HG03103 (cell line): ENCODE results near the gene CLCN5.
"Not testable (repeated sequence)": the region's sequence is repeated elsewhere in the genome, so short reads cannot be mapped to it uniquely, and the experiment has no call there.

Source experiments
- ATAC-seq: cut with Tn5 transposase; IDR thresholded peaks from one replicate; pipeline ENCODE4 v1.9.1; 2021; ENCODE audit warnings: low read depth; ENCODE audit not compliant: unreplicated experiment

Gene CLCN5

GRCh38 chrX:49995107-49995731 is 72.8 kb downstream of the CLCN5 start:
- ATAC-seq: no peak

DNA sequence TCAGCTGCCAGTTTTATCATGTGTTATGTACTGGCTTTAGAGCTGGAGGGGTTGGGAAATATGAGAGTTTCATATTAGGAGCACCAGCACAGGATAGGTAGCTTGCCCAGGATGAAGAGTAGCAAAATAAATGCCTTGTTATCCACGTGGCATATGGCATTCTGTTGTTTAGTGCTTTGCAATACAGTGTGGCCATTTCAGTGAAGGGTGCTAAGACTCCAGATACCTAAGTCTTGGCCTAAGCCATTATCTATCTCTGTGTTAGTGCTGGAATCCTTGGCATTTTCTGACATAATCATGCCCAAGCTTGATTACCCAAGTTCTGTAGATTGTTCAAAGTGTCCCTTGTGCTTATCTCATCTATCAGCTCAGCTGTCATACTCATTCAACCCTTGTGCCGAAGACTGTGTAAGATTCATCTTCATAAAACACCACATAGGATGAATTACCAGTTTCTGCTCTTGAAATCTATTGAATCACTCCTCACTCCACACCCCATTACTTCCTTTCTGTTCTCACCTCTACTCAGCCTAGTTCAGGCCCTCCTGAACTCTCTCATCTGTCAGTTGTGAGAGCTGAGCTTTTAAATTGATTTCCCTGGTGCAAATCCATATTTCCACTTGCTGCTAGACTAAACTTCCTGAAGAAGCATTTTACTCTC is 73.5 kb downstream of the CLCN5 start:
- ATAC-seq: no peak

GRCh38 chrX:49996474-49996873 is 74.1 kb downstream of the CLCN5 start:
- no peak for ATAC-seq

- no peak for ATAC-seq
These were observed 76.7 kb downstream of the CLCN5 start for GRCh38 chrX:49999087-49999486.

GRCh38 chrX:50000937-50001542 is 78.6 kb downstream of the CLCN5 start:
- ATAC-seq: no peak

- ATAC-seq: no peak
These were observed 79.8 kb downstream of the CLCN5 start for GRCh38 chrX:50002067-50002714.

- no peak for ATAC-seq
These were observed 81.1 kb downstream of the CLCN5 start for GRCh38 chrX:50003467-50003866.

DNA sequence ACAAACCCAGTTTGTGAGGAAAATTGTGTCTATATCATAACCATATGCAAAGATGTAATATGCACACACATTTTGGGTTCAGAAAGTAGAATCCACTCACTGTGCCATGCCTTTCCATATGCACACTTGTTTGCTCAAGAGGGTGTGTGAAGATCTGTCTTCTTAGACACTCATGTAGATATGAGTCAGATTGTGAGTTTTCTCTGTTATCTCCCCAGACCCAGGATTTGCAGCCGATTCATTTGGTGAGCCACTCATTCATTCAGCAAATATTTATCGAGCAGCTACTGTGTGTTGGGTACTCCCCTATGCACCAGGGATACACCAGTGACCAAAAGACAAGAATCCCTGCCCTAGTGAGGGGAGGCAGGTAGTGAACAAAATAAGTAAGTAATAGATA is 81.5 kb downstream of the CLCN5 start:
- no peak for ATAC-seq

DNA sequence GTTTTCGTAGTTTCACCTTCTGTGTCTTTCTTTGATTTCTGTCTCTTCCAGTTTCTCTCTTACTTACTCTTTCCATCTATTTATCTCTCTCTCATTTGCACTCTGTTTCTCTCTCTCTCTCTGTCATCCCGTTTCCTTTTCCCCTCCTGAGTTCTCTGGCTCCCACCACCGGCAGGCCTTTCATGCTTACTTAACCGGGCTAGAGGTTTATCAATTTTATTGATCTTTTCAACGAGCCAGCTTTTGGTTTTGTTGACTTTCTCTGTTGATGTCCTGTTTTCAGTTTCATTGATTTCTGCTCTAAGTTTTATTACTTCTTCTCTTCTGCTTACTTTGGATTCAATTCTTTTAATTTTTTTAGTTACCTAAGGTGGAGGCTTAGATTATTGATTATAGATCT is 103.2 kb downstream of the CLCN5 start:
- not testable (repeated sequence) for ATAC-seq

DNA sequence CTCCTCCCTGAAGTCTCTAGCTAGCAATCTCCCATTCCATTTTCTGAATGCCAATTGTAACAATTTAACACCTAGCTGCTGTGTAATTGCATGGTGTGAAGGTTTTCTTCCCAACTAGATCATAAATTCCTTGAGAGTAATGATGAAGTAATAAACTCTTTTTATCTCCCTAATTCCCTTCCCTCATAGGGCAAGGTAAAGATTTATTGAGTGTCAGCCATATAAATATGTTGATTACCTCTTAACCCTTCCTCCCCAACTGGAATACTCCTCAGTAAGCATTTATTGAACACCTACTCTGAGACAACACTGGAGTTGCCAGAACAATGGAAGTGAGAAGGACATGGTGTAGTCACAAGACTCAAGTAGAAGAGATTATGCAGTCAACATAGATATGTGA is 112.7 kb downstream of the CLCN5 start:
- ATAC-seq: no peak

DNA sequence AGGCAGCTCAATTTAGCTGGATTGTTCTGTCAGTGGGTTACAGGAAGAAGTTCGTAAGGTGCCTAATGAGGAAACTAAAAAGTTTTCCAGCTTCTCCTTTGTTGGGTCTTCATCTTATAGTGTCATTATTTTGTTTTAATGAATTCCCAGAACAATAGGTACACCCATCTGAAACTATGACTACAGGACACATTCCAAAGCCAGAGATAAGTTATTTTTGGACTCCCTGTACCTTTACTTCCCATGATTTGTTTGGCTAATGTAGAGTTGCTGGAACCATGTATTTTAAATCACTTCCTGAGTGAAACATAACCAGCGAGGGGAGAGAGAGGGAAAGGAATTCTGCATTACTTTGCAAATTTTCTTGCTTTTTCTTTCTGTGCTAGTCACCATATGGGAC is 114.0 kb downstream of the CLCN5 start:
- no peak for ATAC-seq

- no peak for ATAC-seq
These were observed 123.4 kb downstream of the CLCN5 start for GRCh38 chrX:50045823-50046222.

DNA sequence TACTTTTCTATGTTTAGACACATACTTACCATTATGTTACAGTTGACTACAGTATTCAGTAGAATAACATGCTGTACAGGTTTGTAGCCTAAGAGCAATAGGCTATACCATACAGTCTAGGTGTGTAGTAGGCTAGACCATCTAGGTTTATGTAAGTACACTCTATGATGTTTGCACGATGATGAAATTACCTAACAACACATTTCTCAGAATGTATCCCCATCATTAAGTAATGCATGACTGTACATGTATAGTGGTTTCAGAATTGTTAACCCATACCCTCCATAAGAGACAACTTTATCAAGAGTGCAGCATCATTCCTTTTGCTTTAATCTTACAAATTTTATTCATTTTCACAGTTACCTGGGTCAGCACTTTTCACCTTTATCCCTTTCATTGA is 126.8 kb downstream of the CLCN5 start:
- no peak for ATAC-seq

GRCh38 chrX:50054147-50054546 is 131.8 kb downstream of the CLCN5 start:
- ATAC-seq: no peak

DNA sequence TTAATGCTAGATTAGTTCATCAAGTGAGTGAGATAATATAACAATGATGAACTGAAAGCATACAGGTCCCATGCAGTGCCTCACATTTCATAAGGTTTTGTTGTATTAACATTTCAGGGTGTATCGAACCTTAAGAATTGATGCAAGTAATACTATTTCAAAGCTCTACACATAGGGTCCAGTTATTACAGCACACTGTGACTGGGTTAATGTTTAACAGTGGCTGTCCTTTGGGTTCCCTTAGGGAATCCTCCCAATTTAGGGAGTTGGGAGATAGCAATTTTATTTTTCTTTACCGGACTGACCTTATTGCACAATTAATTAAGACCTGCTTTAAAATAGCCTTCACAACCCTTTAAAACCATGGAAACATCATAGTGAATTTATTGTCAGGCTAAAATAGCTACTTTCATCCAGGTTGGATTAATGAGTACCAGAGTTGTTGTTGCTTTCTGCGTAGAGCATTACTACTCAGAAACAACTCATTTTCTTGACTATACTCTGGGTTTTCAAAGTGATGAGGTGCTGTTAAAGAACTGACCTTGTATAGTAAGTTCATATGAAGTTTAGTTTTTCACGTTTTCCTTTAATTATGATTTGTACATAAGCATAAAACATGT is 144.0 kb downstream of the CLCN5 start:
- ATAC-seq: no peak

DNA sequence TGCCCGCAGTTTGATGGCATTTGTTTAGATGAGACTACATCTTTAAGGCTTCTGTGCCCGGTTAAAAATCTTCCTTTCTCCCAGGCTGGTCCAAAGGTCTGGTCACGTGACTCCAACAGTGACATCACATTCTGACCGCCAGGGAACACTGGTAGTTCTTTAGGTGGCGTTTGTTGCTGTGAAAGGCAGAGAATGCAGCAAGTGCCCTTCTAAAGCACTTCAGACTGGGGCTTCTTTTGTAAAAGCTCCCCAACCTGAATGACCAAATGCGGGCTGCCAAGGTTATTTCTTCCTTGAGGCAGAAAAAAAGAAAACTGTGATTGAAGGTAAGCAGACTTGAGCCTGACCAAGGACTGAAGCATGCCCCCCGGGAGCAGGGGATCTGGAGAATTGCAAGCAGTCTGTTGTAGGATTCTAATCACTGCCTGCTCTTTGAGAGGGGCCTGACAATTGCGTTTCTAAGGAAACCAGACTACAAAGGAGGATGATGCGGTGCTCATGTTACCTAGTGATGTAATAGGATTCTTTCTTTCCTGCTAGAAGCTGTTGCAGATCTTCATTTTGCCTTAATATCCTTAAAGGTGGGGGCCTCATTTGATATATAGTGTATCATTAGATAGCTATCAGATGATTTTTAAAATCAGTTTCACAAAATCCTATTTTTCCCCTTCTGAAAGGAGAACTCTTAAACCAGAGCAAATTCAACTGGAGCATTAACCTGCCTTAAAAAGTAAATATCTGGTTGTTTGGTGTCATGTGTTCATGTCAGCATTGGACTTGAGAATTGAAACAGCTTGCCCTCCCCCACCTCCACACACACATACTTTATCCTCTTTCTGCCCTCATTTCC is 145.3 kb downstream of the CLCN5 start:
- no peak for ATAC-seq

- ATAC-seq: no peak
These were observed 145.8 kb downstream of the CLCN5 start for GRCh38 chrX:50068285-50068563.

GRCh38 chrX:50068893-50069292 is 146.5 kb downstream of the CLCN5 start:
- no peak for ATAC-seq

DNA sequence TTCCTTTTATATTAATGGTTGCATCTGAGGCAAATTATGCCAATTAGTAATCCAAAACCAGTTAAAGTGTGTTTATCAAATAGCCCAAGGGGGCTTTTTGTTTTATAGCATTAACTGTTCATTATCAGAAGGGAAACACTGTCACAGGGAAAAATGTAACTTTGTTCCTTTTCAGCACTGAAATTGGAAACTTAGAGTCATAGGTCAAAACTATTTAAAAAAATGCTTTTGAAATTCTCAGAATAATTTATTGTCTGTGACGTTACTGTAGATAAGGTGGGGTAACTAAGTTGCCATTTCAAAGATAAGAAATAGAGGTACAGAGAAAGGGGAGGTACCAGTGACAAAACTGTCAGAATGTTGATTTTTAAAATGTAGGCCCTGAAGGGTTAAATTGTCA is 149.1 kb downstream of the CLCN5 start:
- no peak for ATAC-seq

GRCh38 chrX:50072110-50072509 is 149.7 kb downstream of the CLCN5 start:
- no peak for ATAC-seq

GRCh38 chrX:50073601-50074000 is 151.2 kb downstream of the CLCN5 start:
- no peak for ATAC-seq
